ENCODE data around the gene ESAM. TPM values are rescaled to one million over a fixed set of nuclear protein-coding genes. Genes with fewer than 3 reads are reported as not detected.

ESAM gene
- total RNA-seq, 6 experiments from 2014 or later = 6.1 to 15.3 (median 9.7) TPM

GRCh38 chr11:124793466-124794278 lies 31.6 kb upstream of the ESAM start:
- TF ChIP-seq POLR2A (IDR thresholded peaks at IDR 0.05) = no peak
- peak; percentile 51 to 75 (median 70) for TF ChIP-seq CTCF (IDR thresholded peaks at IDR 0.05)
- WGBS (ENCODE audit: insufficient coverage, low coverage, low lambda C conversion rate, missing lambda C conversion rate) = 63% methylated on average over 2 of the region's 2 CpGs
- intact Hi-C loops (cut with DNase I) = no loop called here
- Histone ChIP-seq H3K4me3 (no peak overlapping the region), H3K27me3 (no peaks in the 10 kb centered on the region), H3K36me3 (no peaks in the 10 kb centered on the region), H3K27ac (no peak overlapping the region), H3K4me1 (peaks cover 0 to 5% (median 0%) of the 10 kb centered on the region in 4 donors), H3K9me3 (no peaks in the 10 kb centered on the region)
- ATAC-seq = peak; percentile 52 to 75 (median 65)
- DNase-seq = no peak

- H3K27me3 ChIP-seq = no peaks in the 10 kb centered on the region
- no peak overlapping the region for H3K4me3 ChIP-seq
- TF ChIP-seq CTCF (IDR thresholded peaks at IDR 0.05) (no peak), POLR2A (IDR thresholded peaks at IDR 0.05) (no peak)
- H3K36me3 ChIP-seq = no peaks in the 10 kb centered on the region
- H3K9me3 ChIP-seq = no peaks in the 10 kb centered on the region
- ATAC-seq (no peak), DNase-seq (no peak)
- intact Hi-C loops (cut with DNase I) = no loop called here
- no peak overlapping the region for H3K27ac ChIP-seq
- WGBS (ENCODE audit: insufficient coverage, low coverage, low lambda C conversion rate, missing lambda C conversion rate) = 77% methylated on average over 4 of the region's 4 CpGs
- H3K4me1 ChIP-seq = no peaks in the 10 kb centered on the region
These were observed 29.7 kb upstream of the ESAM start for GRCh38 chr11:124791626-124792341.

DNA sequence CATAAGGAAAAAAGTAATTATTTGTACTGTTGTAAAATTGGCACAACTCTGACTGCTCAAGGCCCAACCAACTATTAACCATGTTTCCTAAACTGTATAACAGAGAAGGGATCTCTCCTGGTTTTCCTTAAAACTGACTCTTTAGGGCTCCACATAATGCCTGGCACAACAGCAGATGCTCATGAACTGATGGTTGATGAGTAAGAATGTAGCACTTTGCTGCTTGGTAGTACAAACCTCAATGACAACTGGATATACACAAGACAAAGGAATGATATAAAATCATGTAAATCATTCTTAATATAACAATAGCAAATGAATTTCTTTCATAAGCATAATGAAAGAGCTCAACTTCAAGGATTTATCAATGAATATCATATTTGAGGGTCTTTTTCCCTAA lies 26.4 kb upstream of the ESAM start:
- Histone ChIP-seq H3K4me3 (no peak overlapping the region), H3K36me3 (no peaks in the 10 kb centered on the region), H3K27ac (no peak overlapping the region), H3K9me3 (no peaks in the 10 kb centered on the region), H3K27me3 (no peaks in the 10 kb centered on the region), H3K4me1 (no peaks in the 10 kb centered on the region)
- ATAC-seq = no peak
- intact Hi-C loops (cut with DNase I) = no loop called here
- no peak for DNase-seq
- TF ChIP-seq CTCF (IDR thresholded peaks at IDR 0.05) = no peak
- TF ChIP-seq POLR2A (IDR thresholded peaks at IDR 0.05) = no peak

DNA sequence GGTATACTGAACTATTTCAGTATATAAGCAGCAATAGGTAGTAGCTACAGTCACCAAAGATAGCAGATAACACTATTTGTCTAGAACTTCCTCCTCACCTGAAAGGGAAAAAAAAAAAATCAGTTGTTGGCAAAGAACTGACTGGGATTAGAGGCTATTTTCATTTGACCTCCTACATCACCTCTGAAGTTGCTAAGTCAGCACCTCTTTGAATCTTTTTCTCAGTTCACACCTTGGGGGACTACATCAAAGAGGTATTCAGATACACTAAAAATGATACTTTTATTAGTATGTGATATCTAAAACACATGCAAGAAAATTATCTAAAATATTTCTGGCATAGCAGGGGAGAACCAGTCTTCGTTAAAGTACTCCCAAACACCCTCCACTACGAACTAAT lies 22.0 kb upstream of the ESAM start:
- DNase-seq (no peak), ATAC-seq (no peak)
- no peaks in the 10 kb centered on the region for H3K36me3 ChIP-seq
- intact Hi-C loops (cut with DNase I) = no loop called here
- no peak for TF ChIP-seq POLR2A (IDR thresholded peaks at IDR 0.05)
- TF ChIP-seq CTCF (IDR thresholded peaks at IDR 0.05) = no peak
- H3K4me3 ChIP-seq = no peak overlapping the region
- H3K27ac ChIP-seq = no peak overlapping the region
- H3K4me1 ChIP-seq = no peaks in the 10 kb centered on the region
- WGBS (ENCODE audit: insufficient coverage, low coverage, low lambda C conversion rate, missing lambda C conversion rate) = 100% methylated on average over 1 of the region's 2 CpGs
- H3K9me3 ChIP-seq = no peaks in the 10 kb centered on the region
- H3K27me3 ChIP-seq = no peaks in the 10 kb centered on the region

All from right lobe of liver (tissue), 6 donors.